Esophagus squamous epithelium (tissue), 5 donors: Measurements from ENCODE around the gene RASGRF2. TPM values are rescaled to one million over a fixed set of nuclear protein-coding genes. Genes with fewer than 3 reads are reported as not detected.

Experiments used
- DNase-seq: peaks from one replicate; lab custom pipeline; 2025; lab: John Stamatoyannopoulos, UW
- H3K27ac ChIP-seq, 4 donors: fragments of 200-600 bp; sonication (generic); one replicate each; pipeline ENCODE4 v1.5.1; 2016 to 2019; ENCODE audit warnings: mild to moderate bottlenecking in 1 of 4
- H3K27me3 ChIP-seq, 4 donors: fragments of 200-600 bp; sonication (generic); 1 replicate in 3 of 4; 2 replicates in 1 of 4; pipeline versions ENCODE4 v1.5.1 to v1.6.0; 2017 to 2021; ENCODE audit warnings: antibody characterized with exemption in 1 of 4
- H3K36me3 ChIP-seq, 3 donors: fragments of 200-600 bp; sonication (generic); one replicate each; pipeline ENCODE4 v1.5.1; 2016 to 2019
- H3K4me1 ChIP-seq, 3 donors: fragments of 200-600 bp; sonication (generic); one replicate each; pipeline ENCODE4 v1.5.1; 2017 to 2019
- H3K4me3 ChIP-seq, 4 donors: fragments of 200-600 bp; sonication (generic); 1 replicate in 3 of 4; 2 replicates in 1 of 4; pipeline ENCODE4 v1.5.1; 2016 to 2019; ENCODE audit warnings: mild to moderate bottlenecking in 2 of 4, moderate library complexity in 1 of 4
- H3K9me3 ChIP-seq, 3 donors: fragments of 200-600 bp; sonication (generic); one replicate each; pipeline ENCODE4 v1.5.1; 2016 to 2019
- CTCF ChIP-seq, 6 experiments: fragments of 450-650 bp in 4 of 6; fragments of 200-600 bp in 2 of 6; sonication (generic) in 2 of 6; IDR thresholded peaks; one replicate each; pipeline ENCODE4 v1.5.1; 2016 to 2019; ENCODE audit warnings: antibody characterized with exemption in 6 of 6, mild to moderate bottlenecking in 4 of 6, moderate library complexity in 4 of 6
- POLR2A ChIP-seq, 4 donors: fragments of 450-650 bp; IDR thresholded peaks; one replicate each; pipeline ENCODE4 v1.6.1; 2017; ENCODE audit warnings: antibody characterized with exemption in 4 of 4, mild to moderate bottlenecking in 4 of 4, moderate library complexity in 3 of 4
- WGBS, 2 donors: methylation state at CpG; one replicate each; pipeline ENCODE4 v1.1.5; 2018; 5-methylcytosine and 5-hydroxymethylcytosine counted together
- intact Hi-C: fragments of 100-400 bp; cut with DNase I; formaldehyde crosslinking; loops from one replicate; pipeline ENCODE4 v1.15.0; 2022
- total RNA-seq, 4 donors: library from RNA; depleted of rRNA; stranded (reverse); fragments of >200 nt; gene quantifications; one replicate each; pipeline ENCODE4 v1.1.0, GENCODE V29; 2016
- donor health status: DM: yes; HTN: yes; CAD: no.

The RASGRF2 gene
- total RNA-seq = 1 to 10 TPM in 1 of 4 donors, under 1 TPM in 3; 0.49 to 3.2 (median 0.62) TPM

- no peak for DNase-seq
- Histone ChIP-seq H3K4me3 (peak within 1 kb of the TSS; percentile 28 to 71 (median 54)), H3K27me3 (peaks cover 0 to 99% (median 4%) of the 10 kb centered on the region in 4 donors), H3K9me3 (no peaks in the 10 kb centered on the region), H3K27ac (peak within 1 kb of the TSS; percentile 53 to 81 (median 76)), H3K36me3 (no peaks in the 10 kb centered on the region), H3K4me1 (peaks cover 2 to 18% (median 10%) of the 10 kb centered on the region in 3 donors)
- intact Hi-C loops = no loop called here
- TF ChIP-seq CTCF (IDR thresholded peaks at IDR 0.05) (no peak), POLR2A (IDR thresholded peaks at IDR 0.05) (no peak)
- 37 to 75% methylated on average over 12 to 20 of the region's 66 CpGs for WGBS, 2 donors
Observed at GRCh38 chr5:80959768-80960442, at the start of gene RASGRF2. Gene RASGRF2, plus strand, starts transcription at chr5:80960363. Its CDS starts 376 bp downstream, at chr5:80960739.

- DNase-seq = no peak
- intact Hi-C loops = no loop called here
Observed at GRCh38 chr5:80912479-80912878, 47.7 kb upstream of the RASGRF2 start.

DNA sequence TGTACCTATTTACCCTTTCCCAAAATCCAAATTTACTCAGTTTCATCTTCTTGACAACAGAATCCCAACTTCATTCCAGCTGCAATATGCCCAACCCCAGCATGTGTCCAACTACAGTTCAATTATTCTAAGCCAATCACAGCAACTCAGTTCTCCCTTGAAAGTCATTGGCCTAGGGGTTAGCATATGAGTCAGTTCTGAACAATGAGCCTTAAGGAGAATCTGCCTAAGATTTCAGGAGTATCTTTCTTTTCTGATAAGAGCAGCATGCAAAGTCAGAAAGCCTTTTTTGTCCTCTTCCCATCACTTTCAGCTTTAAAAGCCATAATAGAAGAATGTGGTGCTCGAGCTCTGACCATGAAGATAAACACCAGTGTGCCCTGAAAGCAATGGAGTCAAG lies 44.4 kb upstream of the RASGRF2 start:
- intact Hi-C loops = no loop called here
- WGBS, 2 donors = 70 to 71% methylated on average over 1 of the region's 1 CpG
- Histone ChIP-seq H3K9me3 (no peaks in the 10 kb centered on the region), H3K36me3 (no peaks in the 10 kb centered on the region), H3K27ac (no peak overlapping the region), H3K4me3 (no peak overlapping the region), H3K4me1 (no peaks in the 10 kb centered on the region), H3K27me3 (no peaks in the 10 kb centered on the region)
- TF ChIP-seq POLR2A (IDR thresholded peaks at IDR 0.05) (no peak), CTCF (IDR thresholded peaks at IDR 0.05) (no peak)
- no peak for DNase-seq

More at GRCh38 chr5:80912479-80912878, 47.7 kb upstream of the RASGRF2 start:
- H3K4me1 ChIP-seq = no peaks in the 10 kb centered on the region
- WGBS, 2 donors = 80 to 81% methylated on average over 3 of the region's 3 CpGs
- no peaks in the 10 kb centered on the region for H3K9me3 ChIP-seq
- no peak overlapping the region for H3K27ac ChIP-seq
- H3K4me3 ChIP-seq = no peak overlapping the region
- H3K27me3 ChIP-seq = no peaks in the 10 kb centered on the region
- no peak for TF ChIP-seq POLR2A (IDR thresholded peaks at IDR 0.05)
- no peak for TF ChIP-seq CTCF (IDR thresholded peaks at IDR 0.05)
- no peaks in the 10 kb centered on the region for H3K36me3 ChIP-seq

GRCh38 chr5:80916676-80917075 lies 43.5 kb upstream of the RASGRF2 start:
- TF ChIP-seq POLR2A (IDR thresholded peaks at IDR 0.05) (no peak), CTCF (IDR thresholded peaks at IDR 0.05) (no peak)
- H3K9me3 ChIP-seq = no peaks in the 10 kb centered on the region
- H3K27ac ChIP-seq = no peak overlapping the region
- DNase-seq = no peak
- WGBS, 2 donors = 77 to 99% methylated on average over 4 of the region's 4 CpGs
- H3K4me3 ChIP-seq = no peak overlapping the region
- no peaks in the 10 kb centered on the region for H3K4me1 ChIP-seq
- intact Hi-C loops = no loop called here
- no peaks in the 10 kb centered on the region for H3K36me3 ChIP-seq
- no peaks in the 10 kb centered on the region for H3K27me3 ChIP-seq

- DNase-seq = no peak
- intact Hi-C loops = no loop called here
- Histone ChIP-seq H3K4me3 (no peak overlapping the region), H3K27me3 (no peaks in the 10 kb centered on the region), H3K36me3 (no peaks in the 10 kb centered on the region), H3K27ac (no peak overlapping the region), H3K9me3 (no peaks in the 10 kb centered on the region), H3K4me1 (no peaks in the 10 kb centered on the region)
- TF ChIP-seq POLR2A (IDR thresholded peaks at IDR 0.05) (no peak), CTCF (IDR thresholded peaks at IDR 0.05) (no peak)
- 74 to 77% methylated on average over 3 of the region's 3 CpGs for WGBS, 2 donors
Observed at GRCh38 chr5:80917631-80918030, 42.5 kb upstream of the RASGRF2 start.
